ENCODE results near the gene DPF1.

- no peak for TF ChIP-seq CTCF (IDR thresholded peaks at IDR 0.05)
- TF ChIP-seq REST (IDR thresholded peaks at IDR 0.05; ENCODE audit: insufficient read depth in 1 of 2, low read depth in 2 of 2, low read length in 1 of 2): no peak
- no peak for TF ChIP-seq TCF7L2 (IDR thresholded peaks at IDR 0.05; ENCODE audit: low read depth, low read length)
- TF ChIP-seq SIN3A (IDR thresholded peaks at IDR 0.05; ENCODE audit: borderline replicate concordance, insufficient read depth, low read depth, low read length): no peak
- TF ChIP-seq POLR2AphosphoS5 (IDR thresholded peaks at IDR 0.05; ENCODE audit: low read depth, low read length): no peak
These were observed 27.0 kb upstream of the DPF1 start for GRCh38 chr19:38250821-38251563.

All from Panc1 (cell line).